OCI-LY3 (cell line): Measurements from ENCODE around the gene NR2F1.

Experiments used
- H2AFZ ChIP-seq: fragments of 200-600, 300-600 bp; shearing (Covaris generic); 2 replicates; pipeline ENCODE4 v1.6.0; 2014; ENCODE audit warnings: antibody characterized with exemption, low read depth, low read length
- H3K27ac ChIP-seq: fragments of 200-600, 300-600 bp; sonication (generic); 2 replicates; pipeline ENCODE4 v1.5.1; 2014; ENCODE audit warnings: mild to moderate bottlenecking, low read length, moderate library complexity, mixed read lengths
- H3K27me3 ChIP-seq: fragments of 200-600, 300-600 bp; sonication (generic); 2 replicates; pipeline ENCODE4 v1.6.1; 2014; ENCODE audit warnings: low read depth, low read length, mixed read lengths
- H3K36me3 ChIP-seq: fragments of 200-600, 300-600 bp; sonication (generic); replicated peaks from 2 replicates; pipeline ENCODE3; 2014; ENCODE audit warnings: low read depth, low read length, mixed read lengths
- H3K4me1 ChIP-seq: fragments of 300-600, 200-600 bp; sonication (generic); 2 replicates; pipeline ENCODE4 v1.6.1; 2014; ENCODE audit warnings: low read length, mixed read lengths
- H3K4me2 ChIP-seq: fragments of 200-600, 300-600 bp; sonication (generic); 2 replicates; pipeline ENCODE4 v1.6.1; 2014; ENCODE audit warnings: low read length, mixed read lengths
- H3K4me3 ChIP-seq: fragments of 300-600, 200-600 bp; sonication (generic); 2 replicates; pipeline ENCODE4 v1.5.1; 2014; ENCODE audit warnings: antibody characterized with exemption, mild to moderate bottlenecking, low read length, moderate library complexity
- H3K79me2 ChIP-seq: fragments of 300-600, 200-600 bp; shearing (Covaris generic); 2 replicates; pipeline ENCODE4 v1.6.1; 2014; ENCODE audit warnings: mild to moderate bottlenecking, low read length, mixed read lengths
- H3K9ac ChIP-seq: fragments of 300-600, 200-600 bp; shearing (Covaris generic); 2 replicates; pipeline ENCODE4 v1.6.0; 2014; ENCODE audit warnings: mild to moderate bottlenecking, low read length, moderate library complexity
- H3K9me3 ChIP-seq: fragments of 200-600, 300-600 bp; shearing (Covaris generic); 2 replicates; pipeline ENCODE4 v1.6.1; 2014; ENCODE audit warnings: low read length, mixed read lengths; ENCODE audit not compliant: insufficient read depth
- H4K20me1 ChIP-seq: fragments of 200-600, 300-600 bp; sonication (generic); 2 replicates; pipeline ENCODE4 v1.6.1; 2016; ENCODE audit warnings: low read length, mixed read lengths; ENCODE audit not compliant: insufficient read depth
- CTCF ChIP-seq: fragments of 200-600, 300-600 bp; sonication (generic); IDR thresholded peaks from 2 replicates; pipeline ENCODE4 v1.5.1; 2014; ENCODE audit warnings: antibody characterized with exemption, low read length, low read depth
- EZH2phosphoT487 ChIP-seq: fragments of 200-600 bp; shearing (Covaris generic); IDR thresholded peaks from 2 replicates; pipeline ENCODE4 v1.6.1; 2018; ENCODE audit warnings: antibody characterized with exemption, mixed run types, low read depth

NR2F1 gene

GRCh38 chr5:93595420-93596147 lies 12.6 kb downstream of the NR2F1 start:
- Histone ChIP-seq H4K20me1 (no peaks in the 10 kb centered on the region), H3K9ac (no peak overlapping the region), H3K79me2 (no peaks in the 10 kb centered on the region), H3K4me3 (no peak overlapping the region), H3K9me3 (no peaks in the 10 kb centered on the region), H3K27me3 (no peaks in the 10 kb centered on the region), H3K36me3 (no peaks in the 10 kb centered on the region), H3K4me2 (no peak overlapping the region), H3K27ac (no peak overlapping the region), H2AFZ (no peak overlapping the region), H3K4me1 (peaks cover 6% of the 10 kb centered on the region)
- TF ChIP-seq CTCF, result no peak
- TF ChIP-seq EZH2phosphoT487, result no peak

- H3K79me2 ChIP-seq, result no peaks in the 10 kb centered on the region
- no peak overlapping the region for H3K9ac ChIP-seq
- H2AFZ ChIP-seq, result no peak overlapping the region
- no peak overlapping the region for H3K27ac ChIP-seq
- no peaks in the 10 kb centered on the region for H4K20me1 ChIP-seq
- H3K4me3 ChIP-seq, result no peak overlapping the region
- no peak for TF ChIP-seq EZH2phosphoT487
- no peak for TF ChIP-seq CTCF
- no peaks in the 10 kb centered on the region for H3K9me3 ChIP-seq
- H3K27me3 ChIP-seq, result no peaks in the 10 kb centered on the region
- H3K36me3 ChIP-seq, result no peaks in the 10 kb centered on the region
- peaks cover 6% of the 10 kb centered on the region for H3K4me1 ChIP-seq
- no peak overlapping the region for H3K4me2 ChIP-seq
Observed at GRCh38 chr5:93596310-93596675, 13.3 kb downstream of the NR2F1 start.

DNA sequence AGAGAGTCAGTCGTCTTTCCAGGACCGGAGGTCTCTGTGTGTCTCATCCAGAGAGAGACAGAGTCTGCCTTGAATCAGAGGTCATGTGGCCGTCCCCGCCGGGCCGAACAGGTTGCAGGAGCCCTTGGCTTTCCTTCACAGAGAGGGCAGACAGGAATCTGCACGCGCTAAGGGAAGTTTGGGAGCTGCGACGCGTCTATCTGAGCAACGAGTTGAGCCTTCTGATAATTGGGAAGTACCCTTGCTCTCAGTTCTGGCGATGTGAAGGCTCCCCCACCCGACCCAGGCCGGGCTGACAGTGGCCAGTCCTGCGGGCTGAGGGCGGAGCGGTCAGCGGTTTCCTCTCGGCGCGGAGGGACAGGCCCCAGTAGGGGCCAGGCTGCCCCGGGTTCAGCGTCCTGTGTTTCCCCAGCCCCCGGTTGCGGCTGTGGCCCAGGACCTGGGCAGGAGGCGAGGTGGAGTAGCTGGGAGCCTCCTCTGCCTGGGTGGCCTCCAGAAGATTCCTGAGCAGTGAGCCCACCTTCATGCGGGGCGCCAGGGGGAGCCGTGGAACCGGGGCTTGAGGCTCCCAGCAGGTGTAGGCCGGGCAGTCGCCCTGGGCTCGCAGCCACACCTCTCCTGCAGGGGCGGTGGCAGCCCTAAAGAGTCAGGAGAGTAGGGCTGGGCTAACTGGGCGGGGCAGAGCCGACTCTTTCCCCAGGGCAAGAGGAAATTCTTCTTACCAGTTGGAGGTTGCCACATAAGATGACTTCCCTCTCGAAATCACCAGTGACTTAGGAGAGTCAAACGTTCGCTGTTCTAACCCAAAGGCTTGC lies 13.9 kb downstream of the NR2F1 start:
- H3K27ac ChIP-seq, result no peak overlapping the region
- H4K20me1 ChIP-seq, result no peaks in the 10 kb centered on the region
- no peak for TF ChIP-seq EZH2phosphoT487
- TF ChIP-seq CTCF, result no peak
- peaks cover 2% of the 10 kb centered on the region for H3K4me1 ChIP-seq
- no peak overlapping the region for H3K4me3 ChIP-seq
- no peaks in the 10 kb centered on the region for H3K27me3 ChIP-seq
- no peak overlapping the region for H3K4me2 ChIP-seq
- H3K36me3 ChIP-seq, result no peaks in the 10 kb centered on the region
- no peaks in the 10 kb centered on the region for H3K79me2 ChIP-seq
- H2AFZ ChIP-seq, result no peak overlapping the region
- H3K9me3 ChIP-seq, result no peaks in the 10 kb centered on the region
- H3K9ac ChIP-seq, result no peak overlapping the region
